ENCODE data around the gene MEGF6. TPM values are rescaled to one million over a fixed set of nuclear protein-coding genes. Genes with fewer than 3 reads are reported as not detected.

Gene MEGF6
- total RNA-seq, 1 donor from 2014 or later = 10.9 TPM

DNA sequence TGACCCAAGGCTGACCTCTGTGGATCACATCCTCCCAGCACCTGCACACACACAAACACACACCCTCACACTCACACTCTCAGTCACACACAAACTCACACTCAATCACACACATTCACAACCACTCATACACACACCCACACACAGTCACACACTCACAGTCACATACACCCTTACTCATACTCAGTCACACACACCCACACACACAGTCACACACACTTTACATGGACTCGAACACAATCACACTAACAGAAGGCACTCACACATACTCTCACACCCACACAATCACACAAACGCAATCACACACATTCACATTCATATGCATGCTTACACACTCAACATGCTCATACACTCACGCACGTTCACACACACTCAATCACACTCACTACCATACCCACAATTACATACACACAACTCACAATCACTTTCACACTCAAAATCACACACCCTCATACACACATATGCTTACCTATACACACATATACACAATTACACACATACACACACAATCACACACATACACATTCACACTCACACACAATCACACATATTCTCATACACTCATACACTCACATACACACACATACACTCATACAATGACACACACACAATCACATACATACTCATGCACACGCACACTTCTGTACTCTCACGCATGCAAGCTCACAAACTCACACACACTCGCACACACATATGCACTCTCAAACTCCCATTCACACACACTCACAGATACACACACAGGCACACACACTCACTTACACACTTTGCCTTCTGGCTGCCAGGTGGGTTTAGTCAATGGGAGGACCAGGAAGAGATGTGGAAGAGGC lies 6.1 kb downstream of the MEGF6 start:
- CTCF ChIA-PET = no interaction called here
- Mint-ChIP-seq H3K4me1 (no peaks in the 10 kb centered on the region), H3K27ac (no peak overlapping the region), H3K9me3 (no peaks in the 10 kb centered on the region), H3K36me3 (ENCODE audit: low read depth) (no peaks in the 10 kb centered on the region), H3K27me3 (peaks cover 7% of the 10 kb centered on the region), H3K4me3 (no peak overlapping the region)
- POLR2A ChIA-PET = no interaction called here
- DNase-seq = no peak
- intact Hi-C loops (cut with micrococcal nuclease) = no loop called here
- TF ChIP-seq, protein P1, sequence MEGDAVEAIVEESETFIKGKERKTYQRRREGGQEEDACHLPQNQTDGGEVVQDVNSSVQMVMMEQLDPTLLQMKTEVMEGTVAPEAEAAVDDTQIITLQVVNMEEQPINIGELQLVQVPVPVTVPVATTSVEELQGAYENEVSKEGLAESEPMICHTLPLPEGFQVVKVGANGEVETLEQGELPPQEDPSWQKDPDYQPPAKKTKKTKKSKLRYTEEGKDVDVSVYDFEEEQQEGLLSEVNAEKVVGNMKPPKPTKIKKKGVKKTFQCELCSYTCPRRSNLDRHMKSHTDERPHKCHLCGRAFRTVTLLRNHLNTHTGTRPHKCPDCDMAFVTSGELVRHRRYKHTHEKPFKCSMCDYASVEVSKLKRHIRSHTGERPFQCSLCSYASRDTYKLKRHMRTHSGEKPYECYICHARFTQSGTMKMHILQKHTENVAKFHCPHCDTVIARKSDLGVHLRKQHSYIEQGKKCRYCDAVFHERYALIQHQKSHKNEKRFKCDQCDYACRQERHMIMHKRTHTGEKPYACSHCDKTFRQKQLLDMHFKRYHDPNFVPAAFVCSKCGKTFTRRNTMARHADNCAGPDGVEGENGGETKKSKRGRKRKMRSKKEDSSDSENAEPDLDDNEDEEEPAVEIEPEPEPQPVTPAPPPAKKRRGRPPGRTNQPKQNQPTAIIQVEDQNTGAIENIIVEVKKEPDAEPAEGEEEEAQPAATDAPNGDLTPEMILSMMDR (IDR thresholded peaks at IDR 0.05) = no peak
- ATAC-seq (ENCODE audit: low read depth) = no peak

DNA sequence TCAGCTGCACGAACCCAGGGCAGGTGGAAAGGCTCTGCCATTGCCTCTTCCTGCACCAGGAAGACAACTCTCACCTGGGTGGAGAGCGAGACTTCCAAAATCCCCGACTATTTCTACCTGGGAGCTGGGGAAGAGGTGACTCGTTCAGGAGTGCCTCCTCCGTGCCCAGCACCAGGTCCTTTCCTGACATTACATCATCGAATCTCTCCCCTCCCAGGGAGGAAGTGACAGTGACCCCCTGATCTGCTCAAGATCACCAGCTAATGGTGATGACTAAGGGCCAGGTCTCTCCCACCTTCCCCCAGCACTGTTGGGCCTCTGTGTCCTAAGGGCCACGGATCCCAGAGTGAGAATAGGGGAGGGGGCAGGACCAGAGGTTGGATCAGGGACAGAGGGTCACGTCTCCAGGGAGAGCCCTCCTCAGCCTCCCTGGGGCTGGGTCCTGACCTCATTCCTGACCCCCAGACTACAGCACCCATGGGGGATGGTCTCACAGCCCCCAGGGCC lies 6.8 kb downstream of the MEGF6 start:
- no peaks in the 10 kb centered on the region for H3K9me3 Mint-ChIP-seq
- H3K36me3 Mint-ChIP-seq (ENCODE audit: low read depth) = no peaks in the 10 kb centered on the region
- no peak for ATAC-seq (ENCODE audit: low read depth)
- H3K27ac Mint-ChIP-seq = no peak overlapping the region
- CTCF ChIA-PET = interaction anchor here (0.6 kb wide), 1 partner anchor 14 kb away, joined by 5 read pairs; no protein-coding TSS in a partner anchor
- DNase-seq = no peak
- H3K4me1 Mint-ChIP-seq = no peaks in the 10 kb centered on the region
- TF ChIP-seq, protein P1 (IDR thresholded peaks at IDR 0.05) = no peak
- H3K27me3 Mint-ChIP-seq = peaks cover 7% of the 10 kb centered on the region
- H3K4me3 Mint-ChIP-seq = no peak overlapping the region
- POLR2A ChIA-PET = no interaction called here
- intact Hi-C loops (cut with micrococcal nuclease) = no loop called here

DNA sequence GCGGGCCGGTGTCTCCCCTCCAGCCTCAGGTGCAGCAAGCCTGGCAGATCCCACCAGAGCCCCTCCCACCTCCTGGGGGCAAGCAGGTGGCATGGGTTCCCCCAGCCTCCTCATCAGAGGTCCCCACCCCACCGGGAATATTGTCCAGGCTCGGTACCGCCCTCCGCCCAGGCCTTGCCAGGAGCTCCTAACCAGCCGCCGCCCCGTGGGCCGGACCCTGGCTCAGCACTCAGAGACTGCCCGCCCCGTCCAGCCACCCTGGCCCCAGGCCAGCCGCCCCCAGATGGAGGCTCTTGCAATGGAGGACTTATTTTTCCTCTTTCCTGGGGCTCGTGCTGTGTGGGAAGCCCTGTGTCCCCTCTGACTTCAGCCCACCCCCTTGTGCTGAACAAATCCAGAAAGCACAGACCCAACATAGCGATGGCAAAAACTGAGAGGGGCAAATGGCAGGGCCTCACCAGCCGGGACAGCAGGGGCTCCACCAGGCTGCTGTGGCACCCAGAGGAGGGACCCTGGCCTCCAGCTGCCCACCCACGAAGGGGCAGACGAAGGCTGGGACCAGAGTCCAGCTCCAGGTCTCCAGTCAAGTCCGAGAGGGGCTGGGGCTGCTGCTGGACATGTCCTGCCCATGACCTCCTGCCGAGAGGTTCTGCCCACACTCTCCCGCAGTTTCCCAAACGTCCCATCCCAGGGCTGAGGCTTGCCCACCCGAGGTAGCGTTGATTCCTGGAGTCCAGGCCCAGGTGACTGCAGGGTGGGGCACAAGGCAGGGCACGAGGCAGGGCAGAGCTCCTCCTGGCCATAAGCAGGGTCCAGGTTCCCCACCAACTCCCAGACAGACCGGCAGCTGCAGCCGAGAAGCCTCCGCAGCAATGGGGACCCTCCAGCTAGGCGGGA lies 7.5 kb downstream of the MEGF6 start:
- Mint-ChIP-seq H3K9me3 (no peaks in the 10 kb centered on the region), H3K4me1 (no peaks in the 10 kb centered on the region), H3K27me3 (peaks cover under 1% of the 10 kb centered on the region), H3K27ac (no peak overlapping the region), H3K36me3 (ENCODE audit: low read depth) (no peaks in the 10 kb centered on the region), H3K4me3 (no peak overlapping the region)
- intact Hi-C loops (cut with micrococcal nuclease) = no loop called here
- TF ChIP-seq, protein P1 (IDR thresholded peaks at IDR 0.05) = no peak
- ATAC-seq (ENCODE audit: low read depth) (no peak), DNase-seq (no peak)
- ChIA-PET POLR2A (no interaction called here), CTCF (interaction anchor here (0.6 kb wide), 1 partner anchor 15 kb away, joined by 5 read pairs; no protein-coding TSS in a partner anchor)

DNA sequence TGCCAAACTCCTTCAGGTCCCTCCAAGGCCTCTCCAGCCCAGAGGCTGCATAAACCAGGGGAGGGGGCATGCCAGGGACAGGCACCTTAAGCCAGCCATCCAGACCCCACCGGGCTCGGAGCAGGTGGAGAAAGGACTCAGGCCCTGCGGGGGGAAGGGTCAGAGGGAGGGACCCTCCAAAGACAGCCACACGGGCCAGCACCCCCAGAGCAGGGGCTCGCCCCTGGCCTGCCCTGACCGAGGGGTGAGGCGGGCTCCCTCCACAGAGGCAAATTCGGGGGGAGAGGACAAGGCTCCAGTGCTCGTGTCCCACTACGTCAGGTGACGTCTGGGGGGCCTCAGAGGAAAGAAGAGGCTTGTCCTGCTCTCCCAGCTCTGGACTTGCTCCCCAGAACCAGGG lies 8.2 kb downstream of the MEGF6 start:
- TF ChIP-seq, protein P1 (IDR thresholded peaks at IDR 0.05) = no peak
- Mint-ChIP-seq H3K9me3 (no peaks in the 10 kb centered on the region), H3K27ac (no peak overlapping the region), H3K4me3 (no peak overlapping the region), H3K27me3 (no peaks in the 10 kb centered on the region), H3K4me1 (peaks cover 3% of the 10 kb centered on the region), H3K36me3 (ENCODE audit: low read depth) (no peaks in the 10 kb centered on the region)
- POLR2A ChIA-PET = no interaction called here
- ATAC-seq (ENCODE audit: low read depth) (no peak), DNase-seq (no peak)
- intact Hi-C loops (cut with micrococcal nuclease) = no loop called here
- CTCF ChIA-PET = no interaction called here

DNA sequence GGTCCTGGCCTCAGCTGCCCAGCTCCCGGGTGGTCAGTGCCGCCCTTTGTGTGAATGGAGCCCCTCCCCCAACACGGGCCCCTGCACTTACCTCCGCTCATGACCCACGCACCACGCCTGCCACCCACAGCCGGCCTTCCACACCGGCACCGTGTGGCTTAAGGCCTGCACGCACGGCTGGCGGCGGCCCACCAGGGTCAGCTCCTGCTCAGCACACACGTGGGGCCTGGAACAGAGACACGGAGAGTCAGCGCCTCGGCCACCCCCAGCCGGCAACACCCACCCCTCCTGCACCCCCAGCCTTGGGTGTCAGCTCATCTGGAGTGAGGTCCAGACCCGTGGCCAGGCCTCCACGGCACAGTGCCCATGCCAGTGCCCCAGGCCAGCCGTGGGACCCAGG lies 8.9 kb downstream of the MEGF6 start:
- peaks cover 11% of the 10 kb centered on the region for H3K4me1 Mint-ChIP-seq
- ATAC-seq (ENCODE audit: low read depth) (no peak), DNase-seq (no peak)
- H3K36me3 Mint-ChIP-seq (ENCODE audit: low read depth) = no peaks in the 10 kb centered on the region
- peaks cover 2% of the 10 kb centered on the region for H3K27me3 Mint-ChIP-seq
- no peaks in the 10 kb centered on the region for H3K9me3 Mint-ChIP-seq
- no peak overlapping the region for H3K27ac Mint-ChIP-seq
- intact Hi-C loops (cut with micrococcal nuclease) = no loop called here
- no peak overlapping the region for H3K4me3 Mint-ChIP-seq
- CTCF ChIA-PET = no interaction called here
- POLR2A ChIA-PET = no interaction called here
- TF ChIP-seq, protein P1 (IDR thresholded peaks at IDR 0.05) = no peak

Data from activated B cell treated with CpG ODN at 0.5 μM for 24 hours (primary cell).